Effector memory CD8-positive, alpha-beta T cell (primary cell): ENCODE measurements around the gene FRMD5.

Experiments
- ATAC-seq: fragments of 150-1000 bp; cut with Tn5 transposase; replicated peaks from 2 replicates; pipeline ENCODE4 v1.10.0; 2021; ENCODE audit warnings: mild to moderate bottlenecking, moderate library complexity
- DNase-seq, 3 experiments: peaks; one replicate each; pipeline ENCODE4 v3.0.0; 2021
- H3K27ac Mint-ChIP-seq, 2 donors: one replicate each; pipeline ENCODE4 v1.8.0; 2022; ENCODE audit warnings: mild to moderate bottlenecking in 2 of 2, mixed read lengths in 2 of 2, moderate library complexity in 2 of 2
- H3K27me3 Mint-ChIP-seq, 2 donors: one replicate each; pipeline ENCODE4 v1.8.0; 2022; ENCODE audit warnings: mixed read lengths in 2 of 2
- H3K36me3 Mint-ChIP-seq: one replicate; pipeline ENCODE4 v1.8.0; 2022; ENCODE audit warnings: mild to moderate bottlenecking, moderate library complexity, mixed read lengths; ENCODE audit not compliant: insufficient read depth
- H3K4me1 Mint-ChIP-seq, 2 donors: one replicate each; pipeline ENCODE4 v1.8.0; 2022; ENCODE audit warnings: low read depth in 2 of 2, mixed read lengths in 2 of 2
- H3K4me3 Mint-ChIP-seq, 2 donors: one replicate each; pipeline ENCODE4 v1.8.0; 2022; ENCODE audit warnings: mild to moderate bottlenecking in 2 of 2, mixed read lengths in 2 of 2, moderate library complexity in 2 of 2
- H3K9me3 Mint-ChIP-seq, 2 donors: one replicate each; pipeline ENCODE4 v1.8.0; 2022; ENCODE audit warnings: mixed read lengths in 2 of 2

Gene FRMD5

GRCh38 chr15:44149224-44149623 lies 45.8 kb downstream of the FRMD5 start:
- Mint-ChIP-seq H3K4me3 (no peak overlapping the region), H3K27ac (no peak overlapping the region), H3K36me3 (no peaks in the 10 kb centered on the region), H3K27me3 (peaks cover 46 to 55% of the 10 kb centered on the region in 2 donors), H3K4me1 (no peaks in the 10 kb centered on the region), H3K9me3 (no peaks in the 10 kb centered on the region)
- ATAC-seq, result no peak
- DNase-seq, result no peak

- DNase-seq (no peak), ATAC-seq (no peak)
- Mint-ChIP-seq H3K36me3 (no peaks in the 10 kb centered on the region), H3K4me1 (no peaks in the 10 kb centered on the region), H3K27ac (no peak overlapping the region), H3K4me3 (no peak overlapping the region), H3K9me3 (no peaks in the 10 kb centered on the region), H3K27me3 (peaks cover 44 to 51% of the 10 kb centered on the region in 2 donors)
Measured at GRCh38 chr15:44148580-44148979, 46.5 kb downstream of the FRMD5 start.

GRCh38 chr15:44147636-44148035 lies 47.4 kb downstream of the FRMD5 start:
- ATAC-seq (no peak), DNase-seq (no peak)
- Mint-ChIP-seq H3K9me3 (no peaks in the 10 kb centered on the region), H3K27ac (no peak overlapping the region), H3K4me1 (no peaks in the 10 kb centered on the region), H3K36me3 (no peaks in the 10 kb centered on the region), H3K4me3 (no peak overlapping the region), H3K27me3 (peaks cover 35 to 42% of the 10 kb centered on the region in 2 donors)

DNA sequence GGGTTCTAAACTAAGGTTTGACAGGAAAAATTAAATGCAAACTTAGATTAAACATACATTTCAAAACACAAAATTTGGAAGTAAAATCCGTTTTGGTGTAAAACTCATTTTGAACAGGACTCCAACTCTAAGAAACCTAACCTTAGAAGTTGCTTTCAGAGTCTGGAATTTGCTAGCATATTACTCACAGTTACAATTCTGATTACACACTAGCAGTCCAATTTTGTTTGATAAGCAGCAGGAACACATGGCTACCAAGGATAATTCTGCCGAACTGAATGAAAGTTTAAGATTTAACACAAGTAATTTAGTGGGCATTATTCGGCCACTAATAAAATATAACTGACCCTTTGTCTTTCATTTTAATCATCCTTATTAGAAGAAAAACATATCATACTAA lies 49.6 kb downstream of the FRMD5 start:
- no peak for DNase-seq
- Mint-ChIP-seq H3K9me3 (no peaks in the 10 kb centered on the region), H3K27ac (no peak overlapping the region), H3K4me3 (no peak overlapping the region), H3K4me1 (no peaks in the 10 kb centered on the region), H3K36me3 (peaks cover 3% of the 10 kb centered on the region), H3K27me3 (peaks cover 23 to 33% of the 10 kb centered on the region in 2 donors)
- ATAC-seq, result no peak

- peaks cover 18 to 28% of the 10 kb centered on the region in 2 donors for H3K27me3 Mint-ChIP-seq
- no peaks in the 10 kb centered on the region for H3K9me3 Mint-ChIP-seq
- no peak overlapping the region for H3K27ac Mint-ChIP-seq
- ATAC-seq (no peak), DNase-seq (no peak)
- H3K36me3 Mint-ChIP-seq, result peaks cover 3% of the 10 kb centered on the region
- no peaks in the 10 kb centered on the region for H3K4me1 Mint-ChIP-seq
- no peak overlapping the region for H3K4me3 Mint-ChIP-seq
Measured at GRCh38 chr15:44144992-44145391, 50.1 kb downstream of the FRMD5 start.

GRCh38 chr15:44144184-44144583 lies 50.9 kb downstream of the FRMD5 start:
- H3K4me1 Mint-ChIP-seq, result no peaks in the 10 kb centered on the region
- H3K9me3 Mint-ChIP-seq, result no peaks in the 10 kb centered on the region
- no peak overlapping the region for H3K4me3 Mint-ChIP-seq
- no peak for ATAC-seq
- H3K27me3 Mint-ChIP-seq, result peaks cover 10 to 20% of the 10 kb centered on the region in 2 donors
- no peak overlapping the region for H3K27ac Mint-ChIP-seq
- no peak for DNase-seq
- peaks cover 3% of the 10 kb centered on the region for H3K36me3 Mint-ChIP-seq

DNA sequence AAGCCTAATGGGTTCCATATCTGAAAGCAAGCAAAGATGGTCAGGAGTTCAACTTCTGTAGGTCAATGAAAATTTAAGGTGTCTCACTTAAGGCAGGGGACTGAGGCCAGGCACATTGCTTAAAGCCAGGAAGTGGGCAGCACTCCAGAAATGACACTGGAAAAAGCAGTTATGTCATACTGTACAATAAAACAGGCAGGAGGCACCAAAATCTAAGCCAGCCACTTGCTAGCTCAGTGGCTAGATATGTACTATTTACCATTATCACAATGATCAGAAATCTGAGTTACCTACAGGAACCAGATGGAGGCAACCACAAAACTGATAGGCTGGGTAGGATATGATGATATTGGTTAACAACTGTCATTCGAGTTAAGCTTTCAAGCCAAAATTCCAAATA lies 57.3 kb downstream of the FRMD5 start:
- Mint-ChIP-seq H3K27me3 (peaks cover 7 to 15% of the 10 kb centered on the region in 2 donors), H3K4me1 (no peaks in the 10 kb centered on the region), H3K9me3 (no peaks in the 10 kb centered on the region), H3K27ac (no peak overlapping the region), H3K36me3 (peaks cover 3% of the 10 kb centered on the region), H3K4me3 (no peak overlapping the region)
- no peak for ATAC-seq
- no peak for DNase-seq

- Mint-ChIP-seq H3K4me3 (no peak overlapping the region), H3K9me3 (no peaks in the 10 kb centered on the region), H3K36me3 (no peaks in the 10 kb centered on the region), H3K4me1 (no peaks in the 10 kb centered on the region), H3K27ac (no peak overlapping the region), H3K27me3 (peaks cover 9 to 21% of the 10 kb centered on the region in 2 donors)
- DNase-seq (no peak), ATAC-seq (no peak)
Measured at GRCh38 chr15:44136991-44137477, 58.0 kb downstream of the FRMD5 start.

DNA sequence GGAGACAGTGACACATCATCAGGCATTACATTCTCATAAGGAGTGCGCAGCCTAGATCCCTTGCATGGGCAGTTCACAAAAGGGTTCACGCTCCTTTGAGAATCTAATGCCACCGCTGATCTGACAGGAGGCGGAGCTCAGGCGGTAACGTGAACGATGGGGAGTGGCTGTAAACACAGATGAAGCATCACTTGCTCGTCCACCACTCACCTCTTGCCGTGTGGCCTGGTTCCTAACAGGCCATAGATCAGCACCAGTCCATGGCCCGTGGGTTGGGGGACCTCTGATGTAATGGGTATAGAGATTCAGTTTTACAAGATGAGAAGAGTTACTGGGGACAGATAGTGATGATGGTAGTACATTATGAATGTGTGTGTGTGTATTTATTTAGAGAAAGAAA lies 63.0 kb downstream of the FRMD5 start:
- Mint-ChIP-seq H3K27ac (no peak overlapping the region), H3K27me3 (peaks cover 46 to 49% of the 10 kb centered on the region in 2 donors), H3K9me3 (no peaks in the 10 kb centered on the region), H3K4me1 (no peaks in the 10 kb centered on the region), H3K36me3 (no peaks in the 10 kb centered on the region), H3K4me3 (no peak overlapping the region)
- DNase-seq, result no peak
- ATAC-seq, result no peak

DNA sequence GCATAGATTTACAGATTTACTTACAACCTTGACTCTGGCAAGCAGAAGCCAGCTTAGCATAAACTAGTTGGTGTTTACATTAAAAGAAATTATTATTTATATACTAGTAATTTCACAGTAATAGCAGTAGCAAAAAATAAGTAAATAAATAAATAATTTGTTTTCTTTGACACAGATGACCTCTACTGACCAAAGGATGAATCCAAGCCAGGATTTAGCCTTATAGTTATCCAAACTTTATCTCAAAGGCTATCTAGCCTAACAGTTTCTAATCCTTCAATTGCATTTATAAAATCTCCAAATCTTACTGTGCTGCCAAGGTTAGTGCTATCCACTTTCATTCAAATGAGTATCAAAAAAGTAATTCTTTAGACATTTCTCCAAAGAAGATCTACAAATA lies 64.3 kb downstream of the FRMD5 start:
- no peaks in the 10 kb centered on the region for H3K36me3 Mint-ChIP-seq
- no peaks in the 10 kb centered on the region for H3K9me3 Mint-ChIP-seq
- H3K4me1 Mint-ChIP-seq, result no peaks in the 10 kb centered on the region
- no peak overlapping the region for H3K27ac Mint-ChIP-seq
- peaks cover 52 to 62% of the 10 kb centered on the region in 2 donors for H3K27me3 Mint-ChIP-seq
- DNase-seq (no peak), ATAC-seq (no peak)
- no peak overlapping the region for H3K4me3 Mint-ChIP-seq

DNA sequence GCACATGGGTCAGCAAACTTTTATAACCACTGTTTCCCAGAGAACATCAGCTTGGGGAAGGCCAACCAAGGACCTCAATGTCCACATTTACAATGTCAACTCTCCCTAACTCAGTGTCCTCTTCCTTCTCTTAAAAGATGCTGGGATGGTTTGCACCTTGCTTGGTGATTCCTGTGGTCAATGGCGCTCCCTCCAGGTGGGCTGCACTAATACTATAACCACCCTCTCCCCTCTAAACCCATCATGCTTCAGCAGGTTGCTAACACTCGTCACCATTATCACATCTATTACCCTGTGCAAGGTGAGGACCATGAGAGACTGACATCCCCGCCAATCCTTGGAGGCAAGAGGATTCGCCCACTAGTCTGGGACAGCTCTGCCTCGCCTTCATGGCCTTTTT lies 65.2 kb downstream of the FRMD5 start:
- Mint-ChIP-seq H3K4me3 (no peak overlapping the region), H3K4me1 (no peaks in the 10 kb centered on the region), H3K9me3 (no peaks in the 10 kb centered on the region), H3K27me3 (peaks cover 50 to 61% of the 10 kb centered on the region in 2 donors), H3K36me3 (no peaks in the 10 kb centered on the region), H3K27ac (no peak overlapping the region)
- DNase-seq (no peak), ATAC-seq (no peak)

DNA sequence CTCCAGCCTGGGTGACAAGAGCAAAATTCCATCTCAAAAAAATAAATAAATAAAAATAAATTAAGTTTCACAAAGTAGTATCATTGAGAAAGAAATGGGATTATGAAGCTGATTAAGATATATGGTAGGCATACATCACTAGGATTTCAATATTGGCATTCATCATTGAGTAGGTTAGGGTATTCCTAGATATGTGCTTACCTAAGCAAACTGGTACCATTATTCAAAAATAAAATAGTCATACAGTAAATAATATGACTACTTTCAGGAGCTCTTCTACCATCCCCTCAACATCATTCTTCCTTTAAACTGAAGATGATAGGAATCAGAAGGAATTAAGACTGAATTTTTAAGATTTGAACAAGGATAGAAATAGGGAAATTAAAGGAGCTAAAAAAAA lies 66.6 kb downstream of the FRMD5 start:
- ATAC-seq (no peak), DNase-seq (no peak)
- H3K9me3 Mint-ChIP-seq, result no peaks in the 10 kb centered on the region
- H3K4me3 Mint-ChIP-seq, result no peak overlapping the region
- H3K27me3 Mint-ChIP-seq, result peaks cover 45 to 49% of the 10 kb centered on the region in 2 donors
- no peaks in the 10 kb centered on the region for H3K4me1 Mint-ChIP-seq
- no peaks in the 10 kb centered on the region for H3K36me3 Mint-ChIP-seq
- no peak overlapping the region for H3K27ac Mint-ChIP-seq

- H3K4me3 Mint-ChIP-seq, result no peak overlapping the region
- H3K36me3 Mint-ChIP-seq, result no peaks in the 10 kb centered on the region
- no peaks in the 10 kb centered on the region for H3K4me1 Mint-ChIP-seq
- DNase-seq, result no peak
- no peaks in the 10 kb centered on the region for H3K9me3 Mint-ChIP-seq
- peaks cover 37 to 43% of the 10 kb centered on the region in 2 donors for H3K27me3 Mint-ChIP-seq
- ATAC-seq, result no peak
- H3K27ac Mint-ChIP-seq, result no peak overlapping the region
Measured at GRCh38 chr15:44125879-44126278, 69.2 kb downstream of the FRMD5 start.

- no peaks in the 10 kb centered on the region for H3K4me1 Mint-ChIP-seq
- H3K4me3 Mint-ChIP-seq, result no peak overlapping the region
- H3K9me3 Mint-ChIP-seq, result no peaks in the 10 kb centered on the region
- peaks cover 17 to 20% of the 10 kb centered on the region in 2 donors for H3K27me3 Mint-ChIP-seq
- H3K36me3 Mint-ChIP-seq, result no peaks in the 10 kb centered on the region
- ATAC-seq (no peak), DNase-seq (no peak)
- H3K27ac Mint-ChIP-seq, result no peak overlapping the region
Measured at GRCh38 chr15:44102675-44103254, 92.3 kb downstream of the FRMD5 start.
